GM10266 (cell line): Measurements from ENCODE around the gene CYTL1.

ENCODE experiments used
- DNase-seq: peaks from one replicate; pipeline ENCODE4 v3.0.0; 2012; ENCODE audit errors: extremely low spot score
- TF ChIP-seq, protein P1 (sequence below): IDR thresholded peaks from 2 replicates; pipeline ENCODE4 v1.5.1; 2012; ENCODE audit warnings: mild to moderate bottlenecking, low read depth; ENCODE audit not compliant: control insufficient read depth, insufficient read depth; ENCODE audit errors: missing control alignments

CYTL1 gene

GRCh38 chr4:5041699-5042098 is 22.4 kb upstream of the CYTL1 start:
- no peak for DNase-seq
- TF ChIP-seq, protein P1, sequence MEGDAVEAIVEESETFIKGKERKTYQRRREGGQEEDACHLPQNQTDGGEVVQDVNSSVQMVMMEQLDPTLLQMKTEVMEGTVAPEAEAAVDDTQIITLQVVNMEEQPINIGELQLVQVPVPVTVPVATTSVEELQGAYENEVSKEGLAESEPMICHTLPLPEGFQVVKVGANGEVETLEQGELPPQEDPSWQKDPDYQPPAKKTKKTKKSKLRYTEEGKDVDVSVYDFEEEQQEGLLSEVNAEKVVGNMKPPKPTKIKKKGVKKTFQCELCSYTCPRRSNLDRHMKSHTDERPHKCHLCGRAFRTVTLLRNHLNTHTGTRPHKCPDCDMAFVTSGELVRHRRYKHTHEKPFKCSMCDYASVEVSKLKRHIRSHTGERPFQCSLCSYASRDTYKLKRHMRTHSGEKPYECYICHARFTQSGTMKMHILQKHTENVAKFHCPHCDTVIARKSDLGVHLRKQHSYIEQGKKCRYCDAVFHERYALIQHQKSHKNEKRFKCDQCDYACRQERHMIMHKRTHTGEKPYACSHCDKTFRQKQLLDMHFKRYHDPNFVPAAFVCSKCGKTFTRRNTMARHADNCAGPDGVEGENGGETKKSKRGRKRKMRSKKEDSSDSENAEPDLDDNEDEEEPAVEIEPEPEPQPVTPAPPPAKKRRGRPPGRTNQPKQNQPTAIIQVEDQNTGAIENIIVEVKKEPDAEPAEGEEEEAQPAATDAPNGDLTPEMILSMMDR, result no peak

- DNase-seq, result no peak
- TF ChIP-seq, protein P1, result no peak
These were observed 21.8 kb upstream of the CYTL1 start for GRCh38 chr4:5040856-5041620.

DNA sequence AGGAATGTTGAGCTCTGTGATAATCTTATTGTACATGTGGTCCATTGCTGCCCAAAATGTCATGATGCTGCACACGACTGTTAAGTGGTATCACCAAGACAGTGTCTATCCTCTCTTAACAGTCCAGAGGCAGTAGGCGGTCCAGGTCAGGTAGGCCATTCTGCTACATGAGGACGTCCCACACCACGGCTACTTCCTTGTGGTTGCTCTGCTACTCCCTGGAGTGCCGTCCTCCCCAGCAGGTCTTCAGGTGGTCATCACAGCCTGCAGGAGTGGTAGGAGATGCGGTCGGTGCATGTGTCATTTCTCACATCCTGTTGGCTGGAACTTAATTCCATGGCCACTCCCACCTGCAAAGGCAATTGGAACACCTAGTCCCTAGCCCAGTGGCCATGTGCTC is 20.5 kb upstream of the CYTL1 start:
- DNase-seq, result no peak
- TF ChIP-seq, protein P1, result no peak

DNA sequence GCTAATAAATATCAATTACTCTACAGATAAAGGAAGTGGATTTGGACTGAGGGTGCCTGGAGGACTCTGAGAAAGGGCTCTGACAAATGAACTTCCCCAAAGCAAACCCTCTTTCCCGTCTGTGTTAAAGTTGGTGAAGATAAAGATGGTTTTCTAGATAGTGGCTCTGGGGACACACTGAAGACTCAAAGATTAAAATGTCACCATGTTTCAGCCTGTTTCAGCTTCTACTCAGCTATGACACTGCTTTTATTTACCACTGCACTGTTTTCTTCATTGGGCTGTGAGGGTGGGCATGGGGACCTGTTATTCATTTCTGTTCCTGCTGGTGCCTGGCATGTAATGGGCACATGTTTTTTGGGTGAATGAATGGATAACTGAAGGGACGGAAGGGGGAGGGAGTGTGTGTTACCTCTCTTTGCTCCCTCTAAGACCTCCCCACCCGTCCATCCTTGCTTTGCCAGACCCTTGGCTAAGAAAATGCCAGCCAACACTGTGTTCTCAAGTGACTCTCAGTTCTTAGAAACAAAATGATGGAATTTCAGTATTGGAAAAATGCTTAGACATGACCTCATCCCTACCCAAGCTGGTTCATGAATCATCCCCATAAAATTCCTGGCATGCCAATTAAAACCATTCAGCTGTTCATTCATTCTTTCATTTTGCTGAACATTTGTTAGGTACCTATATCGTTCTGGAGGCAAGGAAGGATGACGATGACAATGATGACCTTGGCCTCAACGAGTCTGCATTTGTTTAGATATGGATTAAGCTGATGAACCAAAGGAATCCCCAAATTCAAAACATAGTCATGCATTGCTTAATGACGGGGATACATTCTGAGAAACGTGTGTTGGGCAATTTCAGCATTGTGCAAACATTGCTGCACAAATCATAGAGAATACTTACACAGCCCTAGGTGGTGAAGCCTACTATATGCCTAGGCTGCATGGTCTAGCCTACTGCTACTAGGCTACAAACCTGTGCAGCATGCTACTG is 18.6 kb upstream of the CYTL1 start:
- DNase-seq, result no peak
- TF ChIP-seq, protein P1, result no peak

DNA sequence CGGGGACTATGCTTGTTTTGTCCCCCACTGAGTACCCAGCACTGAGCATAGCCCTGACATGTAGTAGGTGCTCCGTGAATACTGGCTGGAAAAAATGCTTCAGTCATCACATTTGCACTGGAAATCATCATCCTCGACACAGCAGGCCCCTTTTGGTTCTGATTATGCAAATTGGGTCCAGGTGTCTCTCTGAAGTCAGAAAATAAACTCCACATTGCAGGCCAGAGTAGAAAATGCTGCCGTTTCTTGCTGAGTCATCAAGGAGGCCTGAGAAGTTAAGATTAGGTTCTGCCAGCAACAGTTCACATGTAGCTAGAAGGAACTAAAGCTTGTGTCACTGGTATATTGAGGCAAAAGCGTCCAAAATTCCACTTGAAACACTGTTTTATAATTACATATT is 17.0 kb upstream of the CYTL1 start:
- no peak for DNase-seq
- TF ChIP-seq, protein P1, result no peak

DNA sequence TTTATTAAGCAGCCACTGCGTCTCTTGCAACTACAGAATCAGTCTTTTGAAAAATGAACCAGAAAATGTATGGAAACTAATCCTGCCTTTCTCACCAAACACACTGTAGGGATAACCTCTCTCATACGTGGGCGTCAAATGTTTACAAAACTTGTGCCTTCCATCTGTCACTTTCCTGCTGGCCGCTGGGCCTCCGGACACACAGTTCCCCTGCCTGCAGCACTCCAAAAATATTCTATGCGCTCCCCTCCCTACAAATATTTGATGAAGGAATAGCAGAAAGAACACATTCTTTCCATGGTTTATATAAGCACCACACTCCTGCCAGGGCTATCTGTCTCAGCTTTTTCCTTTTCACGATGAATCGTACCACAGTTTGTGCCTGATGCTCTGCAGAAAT is 14.9 kb upstream of the CYTL1 start:
- no peak for DNase-seq
- TF ChIP-seq, protein P1, result no peak
